HFFc6 (cell line): ENCODE measurements around the gene ANKRD55. TPM values are rescaled to one million over a fixed set of nuclear protein-coding genes. Genes with fewer than 3 reads are reported as not detected.

Experiments
- DNase-seq: peaks from one replicate; pipeline ENCODE4 v3.0.0-alpha.2; 2018
- H3K27ac Mint-ChIP-seq: 2 replicates; pipeline ENCODE4 v1.8.0; 2020; ENCODE audit warnings: mild to moderate bottlenecking, mixed read lengths
- H3K27me3 Mint-ChIP-seq: 2 replicates; pipeline ENCODE4 v1.8.0; 2021; ENCODE audit warnings: mild to moderate bottlenecking, moderate library complexity, mixed read lengths; ENCODE audit not compliant: insufficient read depth
- H3K36me3 Mint-ChIP-seq: 2 replicates; pipeline ENCODE4 v1.8.0; 2021; ENCODE audit warnings: low read depth, mixed read lengths
- H3K4me1 Mint-ChIP-seq: 2 replicates; pipeline ENCODE4 v1.8.0; 2020; ENCODE audit warnings: low read depth, mixed read lengths
- H3K4me3 Mint-ChIP-seq: 2 replicates; pipeline ENCODE4 v1.8.0; 2020; ENCODE audit warnings: mild to moderate bottlenecking, moderate library complexity, mixed read lengths
- H3K9me3 Mint-ChIP-seq: 2 replicates; pipeline ENCODE4 v1.8.0; 2020; ENCODE audit warnings: mild to moderate bottlenecking, mixed read lengths
- CTCF ChIP-seq: fragments of 200-600 bp; sonication (generic); IDR thresholded peaks from 2 replicates; pipeline ENCODE4 v1.5.0; 2021; ENCODE audit warnings: antibody characterized with exemption, mild to moderate bottlenecking
- total RNA-seq, 6 experiments: library from RNA; stranded (reverse); fragmentation: NEBNext Ultra II Directional; extraction: Animal tissue kit (Norgen Biotek cat#: 25700); gene quantifications; 2 replicates in 1 of 6; 3 replicates in 5 of 6; pipeline ENCODE4 v1.2.3, GENCODE V29; 2021

Gene ANKRD55
- total RNA-seq, 6 experiments from 2014 or later = not detected

GRCh38 chr5:56054666-56055065 lies 178.5 kb downstream of the ANKRD55 start:
- H3K9me3 Mint-ChIP-seq = peaks cover 13% of the 10 kb centered on the region; the same call in 1 of the 2 replicates

GRCh38 chr5:56053363-56053762 lies 179.8 kb downstream of the ANKRD55 start:
- no peaks in the 10 kb centered on the region for H3K36me3 Mint-ChIP-seq
- TF ChIP-seq CTCF = no peak
- peaks cover 13% of the 10 kb centered on the region; the same call in 1 of the 2 replicates for H3K9me3 Mint-ChIP-seq
- no peak overlapping the region for H3K4me3 Mint-ChIP-seq
- DNase-seq = no peak
- peaks cover 27% of the 10 kb centered on the region for H3K4me1 Mint-ChIP-seq
- no peak overlapping the region for H3K27ac Mint-ChIP-seq
- H3K27me3 Mint-ChIP-seq = peaks cover 5% of the 10 kb centered on the region

More at GRCh38 chr5:56054666-56055065, 178.5 kb downstream of the ANKRD55 start:
- no peaks in the 10 kb centered on the region for H3K36me3 Mint-ChIP-seq
- TF ChIP-seq CTCF = no peak
- H3K4me1 Mint-ChIP-seq = peaks cover 35% of the 10 kb centered on the region
- DNase-seq = no peak
- H3K27ac Mint-ChIP-seq = no peak overlapping the region
- peaks cover 5% of the 10 kb centered on the region for H3K27me3 Mint-ChIP-seq
- no peak overlapping the region for H3K4me3 Mint-ChIP-seq

GRCh38 chr5:56052735-56053134 lies 180.4 kb downstream of the ANKRD55 start:
- no peak overlapping the region for H3K4me3 Mint-ChIP-seq
- H3K4me1 Mint-ChIP-seq = peaks cover 21% of the 10 kb centered on the region
- peaks cover 13% of the 10 kb centered on the region; the same call in 1 of the 2 replicates for H3K9me3 Mint-ChIP-seq
- H3K27me3 Mint-ChIP-seq = peaks cover 5% of the 10 kb centered on the region
- no peak overlapping the region for H3K27ac Mint-ChIP-seq
- no peak for TF ChIP-seq CTCF
- peak; percentile 5 for DNase-seq
- no peaks in the 10 kb centered on the region for H3K36me3 Mint-ChIP-seq

- TF ChIP-seq CTCF = no peak
- H3K4me3 Mint-ChIP-seq = no peak overlapping the region; the same call in 1 of the 2 replicates
- peaks cover 16% of the 10 kb centered on the region for H3K4me1 Mint-ChIP-seq
- H3K36me3 Mint-ChIP-seq = peaks cover 1% of the 10 kb centered on the region
- H3K9me3 Mint-ChIP-seq = peaks cover 17% of the 10 kb centered on the region; the same call in 1 of the 2 replicates
- H3K27me3 Mint-ChIP-seq = peaks cover 5% of the 10 kb centered on the region
- H3K27ac Mint-ChIP-seq = no peak overlapping the region
- DNase-seq = no peak
Measured at GRCh38 chr5:56050551-56051255, 182.4 kb downstream of the ANKRD55 start.

Other genes starting within 250 kb of the ANKRD55 start
- gene IL6ST, start 238.4 kb downstream of the ANKRD55 start, total RNA-seq = 100 to 1,000 TPM; 187 to 265 (median 216) TPM